ENCODE data around the gene ZNRF2.

The ZNRF2 gene

DNA sequence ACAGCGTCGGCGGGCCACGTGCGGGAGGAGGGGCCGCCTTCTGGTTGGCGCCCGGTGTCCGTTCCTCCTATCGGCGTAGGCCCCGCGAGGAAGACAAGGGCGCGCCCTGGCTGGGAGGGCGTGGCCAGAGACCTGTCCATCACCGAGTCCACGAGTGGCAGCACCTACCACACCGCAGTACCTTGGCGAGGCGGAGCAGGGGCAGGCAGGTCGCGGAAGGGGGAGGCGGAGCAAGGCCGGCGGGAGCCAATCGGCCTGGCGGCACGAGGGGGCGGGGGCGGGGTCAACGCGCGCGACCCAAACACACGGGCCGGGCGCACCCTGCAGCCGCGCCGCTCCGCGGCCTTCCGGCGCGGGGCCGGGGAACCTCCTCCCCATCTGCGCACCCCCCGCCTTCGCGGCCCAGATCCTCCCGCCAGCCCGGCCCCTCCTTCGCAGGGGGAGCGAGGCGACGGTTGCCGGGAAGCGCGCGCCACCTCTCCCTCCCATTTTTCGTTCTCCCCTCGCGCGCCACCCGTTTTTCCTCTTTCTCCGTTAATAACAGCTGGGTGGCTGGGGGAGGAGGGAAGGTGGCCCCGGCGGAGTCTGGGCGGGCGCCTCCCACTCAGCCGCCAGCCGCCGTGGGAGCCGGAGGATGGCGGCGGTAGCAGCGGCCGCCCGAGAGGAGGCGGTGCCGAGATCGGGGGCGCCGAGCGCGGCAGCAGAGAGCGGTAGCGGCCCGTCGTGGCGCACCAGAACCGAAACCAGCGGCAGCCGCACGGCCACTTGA is at the start of gene ZNRF2:
ZNRF2 (plus strand) TSS at position 300 of the 769 bp plus-strand sequence. CDS start 761 bp downstream, outside the sequence.
- peak; percentile 97 for DNase-seq

DNA sequence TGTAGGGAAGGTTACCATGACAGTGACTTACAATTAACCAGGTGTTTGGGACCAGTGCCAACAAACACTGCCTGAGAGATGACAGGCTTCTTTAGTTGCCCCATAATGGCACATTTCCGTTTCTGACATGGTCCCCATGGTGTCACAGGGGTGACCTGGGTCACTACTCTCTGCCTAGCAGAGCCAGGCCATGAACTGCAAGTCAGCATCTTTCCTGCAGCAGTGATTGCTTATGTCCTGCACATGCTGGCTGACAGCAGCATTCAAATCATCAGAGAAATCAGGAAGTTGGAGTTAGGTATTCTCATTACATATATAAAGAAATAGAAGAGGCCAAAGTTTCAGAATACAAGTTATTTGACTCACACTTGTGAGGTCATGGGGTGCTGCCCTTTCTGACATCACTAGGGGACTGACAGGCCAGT is 47.1 kb upstream of the ZNRF2 start:
- DNase-seq, result no peak

- DNase-seq, result peak; percentile 21
Observed at GRCh38 chr7:30238721-30239441, 45.5 kb upstream of the ZNRF2 start.

GRCh38 chr7:30240106-30240800 is 44.1 kb upstream of the ZNRF2 start:
- DNase-seq, result peak; percentile 26

DNA sequence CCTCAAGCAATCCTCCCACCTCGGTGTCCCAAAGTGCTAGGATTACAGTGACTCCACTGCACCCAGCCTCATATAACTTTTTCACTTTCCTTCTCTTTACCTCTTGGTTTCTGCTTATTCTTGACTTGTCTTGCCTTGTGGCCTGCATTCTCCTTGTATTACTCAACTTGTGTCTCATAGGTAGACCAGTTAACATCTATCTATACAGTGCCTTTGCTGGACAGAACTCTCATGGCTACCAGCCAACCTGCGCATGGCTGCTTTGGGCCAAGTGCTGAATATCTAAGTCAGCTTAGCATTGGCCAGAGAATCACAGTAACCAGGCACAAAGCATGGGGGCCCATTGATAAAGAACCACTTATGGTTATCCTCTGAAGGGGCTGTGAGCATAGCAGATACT is 42.6 kb upstream of the ZNRF2 start:
- no peak for DNase-seq

DNA sequence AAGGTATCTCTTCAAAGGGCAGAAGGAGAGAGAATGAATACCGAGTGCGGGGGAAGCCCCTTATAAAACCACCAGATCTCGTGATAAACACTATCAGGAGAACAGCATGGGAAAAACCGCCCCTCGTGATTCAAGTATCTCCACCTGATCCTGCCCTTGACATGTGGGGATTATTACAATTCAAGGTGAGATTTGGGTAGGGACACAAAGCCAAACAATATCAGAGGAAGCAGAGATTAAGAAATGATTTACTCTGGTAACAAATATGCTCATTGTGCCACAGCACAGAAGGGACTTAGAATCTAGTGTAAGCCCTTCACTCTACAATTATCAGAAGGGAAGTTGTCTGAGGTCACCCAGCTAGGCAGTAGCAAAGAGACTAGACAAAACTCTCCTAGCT is 40.1 kb upstream of the ZNRF2 start:
- DNase-seq, result no peak

DNA sequence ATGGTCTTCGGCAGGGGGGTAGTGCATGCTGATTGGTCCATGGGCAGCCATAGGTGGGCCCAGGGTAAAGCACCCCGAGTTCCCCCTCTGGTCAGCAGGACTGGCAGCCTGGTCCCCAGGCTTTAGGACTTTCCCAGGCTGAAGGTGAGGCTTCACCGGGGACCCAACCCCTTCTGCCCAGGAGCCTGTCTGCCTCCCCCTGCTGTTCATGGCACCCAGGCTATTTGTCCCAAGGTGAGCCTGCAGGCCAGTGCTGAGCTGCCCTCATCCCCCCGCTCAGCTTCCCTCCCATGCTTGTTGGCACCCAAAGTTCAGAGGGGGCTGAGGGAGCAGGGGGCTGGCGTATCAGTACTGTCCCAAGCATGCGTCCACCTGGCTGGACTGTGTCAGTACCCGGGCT is 38.5 kb upstream of the ZNRF2 start:
- DNase-seq, result no peak

GRCh38 chr7:30246392-30246791 is 38.0 kb upstream of the ZNRF2 start:
- DNase-seq, result no peak

GRCh38 chr7:30247541-30248401 is 36.6 kb upstream of the ZNRF2 start:
- DNase-seq, result no peak

DNA sequence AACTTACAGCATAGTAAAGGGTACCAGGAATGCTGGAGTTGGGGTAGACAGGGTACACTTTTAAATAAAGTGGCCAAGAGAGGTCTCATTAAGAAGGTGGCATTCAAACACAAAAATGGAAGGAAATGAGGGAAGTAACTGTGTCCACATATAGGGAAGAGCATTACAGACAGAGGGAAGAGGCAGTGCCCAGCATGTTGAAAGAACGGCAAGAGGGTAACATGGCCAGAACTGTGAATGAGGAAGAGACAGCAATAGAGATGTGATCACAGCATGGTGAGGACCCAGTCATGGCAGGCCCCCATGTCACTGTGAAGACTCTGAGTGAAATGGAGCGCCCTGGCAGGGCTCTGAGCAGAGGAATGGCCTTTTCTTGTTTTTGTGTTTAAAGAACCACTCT is 35.1 kb upstream of the ZNRF2 start:
- DNase-seq, result no peak

DNA sequence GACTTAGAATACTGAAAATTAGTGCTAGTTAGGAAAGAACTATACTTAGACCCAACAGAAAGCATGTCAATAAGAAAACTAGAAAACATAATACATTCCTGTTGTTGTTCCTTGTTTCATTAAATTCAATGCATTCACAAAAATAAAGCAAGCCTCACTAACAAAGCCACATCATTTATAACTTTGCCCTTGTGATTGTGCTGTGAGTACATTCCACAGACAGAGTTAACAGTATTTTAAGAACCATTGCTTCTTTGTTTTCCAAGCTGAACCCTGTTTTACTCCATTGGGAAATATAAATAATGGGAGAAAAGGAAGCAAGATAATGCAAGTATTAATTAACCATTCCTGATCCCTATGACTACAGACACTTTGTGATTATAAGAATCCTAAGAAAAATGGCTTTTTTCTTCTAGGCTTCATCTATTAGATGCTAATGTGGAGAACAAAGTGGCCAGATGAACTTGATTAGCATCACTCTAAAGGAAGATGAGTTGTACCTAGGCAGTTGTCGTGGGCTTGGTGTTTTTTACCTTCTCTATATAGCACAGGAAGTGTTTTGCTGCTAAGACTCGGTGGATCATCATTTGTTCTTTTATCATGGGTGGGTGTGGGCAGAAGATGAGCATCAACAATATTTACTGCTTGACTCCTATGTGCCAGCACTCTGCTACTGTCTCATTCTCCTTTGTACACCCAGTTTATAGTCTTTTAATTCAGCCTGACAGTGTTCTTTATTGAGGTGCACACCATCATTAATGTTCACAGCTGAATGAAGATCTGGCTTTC is 34.2 kb upstream of the ZNRF2 start:
- no peak for DNase-seq

DNA sequence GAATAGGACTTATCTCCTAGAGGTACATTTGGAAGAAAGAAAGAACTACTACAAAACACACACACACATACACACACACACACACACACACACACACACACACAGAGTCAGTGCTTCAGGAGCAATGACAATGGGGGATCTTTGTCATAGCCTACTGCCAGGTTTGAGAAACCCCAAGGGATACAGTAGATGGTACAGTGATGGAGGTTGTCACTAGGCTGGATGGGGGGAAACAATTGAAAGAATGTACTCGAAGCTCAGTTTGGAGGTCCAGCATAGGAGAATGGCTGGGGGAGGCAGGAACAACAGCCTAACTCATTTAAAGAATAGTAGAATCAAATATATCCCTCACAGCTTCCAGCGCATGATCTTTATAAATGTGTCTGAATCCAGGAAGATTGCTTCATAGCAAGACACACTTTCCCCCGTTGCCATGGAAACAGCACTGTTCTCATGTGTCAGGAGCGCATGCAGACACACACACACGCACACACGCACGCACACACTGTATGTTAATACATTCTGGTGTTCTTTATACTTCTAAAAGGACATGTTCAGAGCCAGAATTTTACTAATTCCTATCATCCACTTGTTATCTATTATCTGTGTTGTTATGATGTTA is 32.6 kb upstream of the ZNRF2 start:
- DNase-seq, result no peak

DNA sequence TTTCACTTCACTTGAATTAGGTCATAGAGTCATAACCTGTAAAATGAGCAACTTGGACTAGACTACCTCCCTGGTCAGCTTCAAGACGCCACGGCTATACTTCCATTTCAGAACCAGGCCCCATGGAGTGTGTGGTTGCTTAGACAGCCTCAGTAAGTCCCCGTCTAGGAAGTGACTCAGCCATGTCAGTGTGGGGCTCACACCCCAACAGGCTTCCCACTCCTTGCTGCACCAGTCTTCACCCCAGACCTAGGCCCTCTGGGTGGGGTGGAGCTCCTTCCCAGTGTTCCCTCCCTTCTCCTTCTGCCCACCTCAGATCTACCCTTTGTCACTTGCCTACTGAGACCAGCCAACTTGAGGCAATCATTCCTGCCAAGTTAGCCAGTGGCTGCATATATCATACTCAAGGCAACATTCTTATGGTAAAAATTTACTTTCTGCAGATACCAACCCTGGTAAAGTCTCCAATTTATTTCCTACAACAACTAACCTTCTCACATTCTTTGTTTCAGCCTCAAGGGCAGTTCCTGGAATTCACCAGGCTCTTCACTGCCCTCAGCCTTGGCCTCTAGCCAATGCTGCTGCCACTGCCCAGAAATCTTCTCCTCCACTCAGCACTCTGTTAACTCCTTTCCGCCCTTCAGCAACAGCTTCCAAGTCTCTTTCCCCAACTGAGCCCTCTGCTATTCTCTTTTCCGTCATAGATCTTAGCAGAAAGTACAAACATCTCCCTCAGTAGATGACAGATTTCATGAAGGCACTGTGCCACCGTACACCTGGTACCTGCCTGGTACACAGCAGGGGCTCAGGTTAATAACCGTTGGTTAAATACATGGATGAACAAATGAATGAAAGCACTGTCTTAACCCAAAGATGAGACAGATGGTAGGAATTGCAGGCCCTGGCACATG is 31.3 kb upstream of the ZNRF2 start:
- DNase-seq, result no peak

DNA sequence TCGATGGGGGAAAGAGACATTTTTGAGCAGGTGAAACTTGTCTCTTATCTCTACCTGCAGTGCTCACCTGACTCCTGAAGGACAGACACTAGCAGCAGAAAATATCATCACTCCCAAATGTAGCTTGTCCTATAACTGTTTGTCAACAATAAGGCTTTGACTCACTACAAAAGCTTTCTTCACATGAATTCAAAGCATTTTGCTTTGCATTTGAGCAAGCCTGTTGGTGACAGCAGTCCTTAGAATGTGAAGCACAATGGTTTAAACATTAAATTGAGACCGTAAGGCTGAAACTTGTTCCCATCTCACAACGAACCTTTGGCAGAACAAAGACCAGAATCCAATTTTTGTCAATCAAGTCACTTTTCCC is 30.6 kb upstream of the ZNRF2 start:
- no peak for DNase-seq

GRCh38 chr7:30254248-30254647 is 30.1 kb upstream of the ZNRF2 start:
- no peak for DNase-seq

DNA sequence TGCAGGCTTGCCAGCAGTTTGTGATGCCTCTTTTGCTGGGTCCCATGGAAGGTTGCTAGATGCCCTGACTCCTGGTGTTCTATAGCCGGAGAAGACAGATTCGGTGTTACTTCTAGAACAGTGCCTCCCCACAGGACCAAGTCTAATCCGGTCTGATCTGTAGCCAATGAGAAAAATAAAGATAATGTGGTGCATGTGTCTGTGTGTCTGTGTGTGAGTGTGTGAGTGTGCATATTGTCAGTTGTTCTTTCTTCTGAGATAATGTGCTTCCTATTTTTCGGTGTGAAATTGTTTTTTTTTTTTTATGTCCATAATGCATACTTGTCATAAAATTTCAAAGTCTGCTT is 29.7 kb upstream of the ZNRF2 start:
- DNase-seq, result no peak

DNA sequence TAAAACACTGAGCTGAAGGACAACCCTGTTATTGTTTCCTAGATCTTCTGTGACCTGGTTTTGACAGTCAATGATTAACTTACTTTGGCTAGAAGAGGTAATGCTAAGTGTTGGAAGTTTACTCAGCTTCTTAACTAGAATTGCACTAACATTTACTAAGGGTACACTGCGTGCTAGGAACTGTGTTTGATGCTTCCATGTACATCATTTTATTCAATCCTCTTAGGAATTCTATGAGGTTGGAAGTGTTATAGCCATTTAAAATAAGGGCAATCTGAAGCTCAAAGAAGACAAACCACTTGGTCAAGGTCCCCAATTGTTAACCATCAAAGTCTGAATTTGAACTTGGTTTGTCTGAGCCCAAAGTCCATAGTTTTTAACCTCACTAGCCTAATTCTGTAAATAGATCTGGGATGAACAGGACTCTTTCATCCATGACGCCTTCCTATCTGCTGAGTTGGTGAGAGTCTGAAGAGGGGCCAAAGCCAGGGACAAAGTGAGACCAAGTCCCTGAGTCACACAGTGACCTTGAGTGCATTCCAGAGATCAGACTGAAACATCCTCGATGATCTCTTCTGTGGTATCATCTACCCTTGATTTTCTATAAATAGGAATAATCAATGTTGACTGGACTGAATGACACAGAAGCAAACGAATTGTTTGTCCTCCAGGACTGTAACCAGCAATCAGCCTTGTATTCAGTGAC is 29.2 kb upstream of the ZNRF2 start:
- no peak for DNase-seq

GRCh38 chr7:30256349-30256858 is 28.0 kb upstream of the ZNRF2 start:
- no peak for DNase-seq

GRCh38 chr7:30260246-30260768 is 24.1 kb upstream of the ZNRF2 start:
- DNase-seq, result no peak

All from NCI-H2227 treated with DMSO at 0.1 percent for 48 hours (cell line).